Adrenal gland (tissue), 5 donors: ENCODE results near the gene AHNAK.

Experiments
- POLR2A ChIP-seq, 2 donors: fragments of 450-650 bp; IDR thresholded peaks; one replicate each; pipeline ENCODE4 v1.6.1; 2017; ENCODE audit warnings: antibody characterized with exemption in 2 of 2, mild to moderate bottlenecking in 2 of 2, moderate library complexity in 1 of 2
- TF ChIP-seq, protein P1 (sequence below), 6 experiments: fragments of 450-650 bp in 4 of 6; fragments of 200-600 bp in 2 of 6; sonication (generic) in 1 of 6; IDR thresholded peaks; 1 replicate in 5 of 6; 2 replicates in 1 of 6; pipeline versions ENCODE4 v1.5.1 to v1.8.0; 2016 to 2021; ENCODE audit warnings: antibody characterized with exemption in 6 of 6, mild to moderate bottlenecking in 2 of 6, moderate library complexity in 1 of 6
- donor health status: DM: no; HTN: no; CAD: no.

DNA sequence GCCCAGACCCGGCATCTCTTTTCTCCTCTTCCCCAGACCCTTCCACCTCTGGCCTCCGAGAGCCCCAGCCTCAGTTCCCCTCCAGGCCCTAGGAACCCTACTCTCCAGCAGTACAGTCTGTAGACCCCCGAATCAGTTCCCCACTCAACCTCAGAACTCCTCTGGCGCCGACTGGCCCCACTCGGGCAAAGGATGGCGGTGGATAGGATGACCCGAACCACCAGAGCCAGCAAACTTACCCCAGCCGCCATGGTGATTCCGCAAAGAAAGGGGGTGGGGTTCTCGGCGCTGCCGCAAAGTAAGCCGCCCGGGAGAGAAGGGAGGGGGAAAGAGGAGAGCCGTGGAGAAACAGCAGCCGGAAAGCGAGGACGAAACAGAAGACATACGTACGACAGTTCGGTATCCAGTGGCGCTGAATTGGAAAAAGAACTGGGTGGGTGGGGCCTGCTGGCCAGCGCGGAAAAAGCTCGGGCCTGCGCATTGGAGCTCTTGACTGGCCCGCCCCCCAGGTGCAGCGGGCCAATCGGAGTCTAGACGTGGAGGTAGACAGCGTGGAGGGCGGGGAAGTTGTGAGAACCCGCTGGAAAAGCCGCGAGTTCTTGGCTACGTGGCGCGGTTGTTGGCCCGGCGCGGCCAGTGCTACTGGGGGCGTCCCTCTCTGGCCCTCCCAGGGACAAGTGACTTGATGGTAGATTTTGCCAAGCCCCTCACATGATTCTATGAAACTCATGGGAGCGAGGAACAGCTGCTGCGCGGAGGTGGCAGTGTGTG lies 27.2 kb upstream of the AHNAK start, which contains the start of gene EEF1G:
- TF ChIP-seq, protein P1, sequence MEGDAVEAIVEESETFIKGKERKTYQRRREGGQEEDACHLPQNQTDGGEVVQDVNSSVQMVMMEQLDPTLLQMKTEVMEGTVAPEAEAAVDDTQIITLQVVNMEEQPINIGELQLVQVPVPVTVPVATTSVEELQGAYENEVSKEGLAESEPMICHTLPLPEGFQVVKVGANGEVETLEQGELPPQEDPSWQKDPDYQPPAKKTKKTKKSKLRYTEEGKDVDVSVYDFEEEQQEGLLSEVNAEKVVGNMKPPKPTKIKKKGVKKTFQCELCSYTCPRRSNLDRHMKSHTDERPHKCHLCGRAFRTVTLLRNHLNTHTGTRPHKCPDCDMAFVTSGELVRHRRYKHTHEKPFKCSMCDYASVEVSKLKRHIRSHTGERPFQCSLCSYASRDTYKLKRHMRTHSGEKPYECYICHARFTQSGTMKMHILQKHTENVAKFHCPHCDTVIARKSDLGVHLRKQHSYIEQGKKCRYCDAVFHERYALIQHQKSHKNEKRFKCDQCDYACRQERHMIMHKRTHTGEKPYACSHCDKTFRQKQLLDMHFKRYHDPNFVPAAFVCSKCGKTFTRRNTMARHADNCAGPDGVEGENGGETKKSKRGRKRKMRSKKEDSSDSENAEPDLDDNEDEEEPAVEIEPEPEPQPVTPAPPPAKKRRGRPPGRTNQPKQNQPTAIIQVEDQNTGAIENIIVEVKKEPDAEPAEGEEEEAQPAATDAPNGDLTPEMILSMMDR (IDR thresholded peaks at IDR 0.05) = peak in 1 of 6 experiments; percentile 9
- TF ChIP-seq POLR2A (IDR thresholded peaks at IDR 0.05) = peak; percentile 63 to 81
